Keratinocyte (primary cell): ENCODE results near the gene SERP2. TPM values are rescaled to one million over a fixed set of nuclear protein-coding genes. Genes with fewer than 3 reads are reported as not detected.

Experiments
- DNase-seq: peaks from one replicate; pipeline ENCODE4 v3.0.0-alpha.2; 2011; ENCODE audit warnings: low read depth, missing footprints, low spot score
- FAIRE-seq: peaks from 2 replicates; lab custom pipeline; 2011; peaks lifted over from hg19 to GRCh38; lab: Jason Lieb, UNC
- H2AFZ ChIP-seq: 2 replicates; pipeline ENCODE4 v1.6.0; 2012; ENCODE audit warnings: low read length, control low read depth, inconsistent platforms; ENCODE audit not compliant: control insufficient read depth
- H3K27ac ChIP-seq: 2 replicates; pipeline ENCODE4 v1.5.1; 2011; ENCODE audit warnings: low read length; ENCODE audit not compliant: control insufficient read depth, insufficient read depth
- H3K27me3 ChIP-seq: 3 replicates; pipeline ENCODE4 v1.6.0; 2011; ENCODE audit warnings: low read length; ENCODE audit not compliant: control insufficient read depth, insufficient read depth; ENCODE audit errors: extremely low read depth
- H3K36me3 ChIP-seq, 2 experiments: 2 replicates in 1 of 2; 3 replicates in 1 of 2; pipeline ENCODE4 v1.5.1; 2011; ENCODE audit warnings: low read length in 2 of 2, mild to moderate bottlenecking in 1 of 2; ENCODE audit not compliant: control insufficient read depth in 2 of 2, insufficient read depth in 2 of 2; ENCODE audit errors: extremely low read depth in 1 of 2
- H3K4me1 ChIP-seq: 3 replicates; pipeline ENCODE4 v1.5.1; 2011; ENCODE audit warnings: low read length; ENCODE audit not compliant: control insufficient read depth, insufficient read depth; ENCODE audit errors: extremely low read depth
- H3K4me2 ChIP-seq: 3 replicates; pipeline ENCODE4 v1.6.0; 2011; ENCODE audit warnings: low read depth, low read length; ENCODE audit not compliant: control insufficient read depth, insufficient read depth; ENCODE audit errors: extremely low read depth
- H3K4me3 ChIP-seq, 3 experiments: fragments of 200-600 bp in 1 of 3; sonication (generic) in 1 of 3; 2 replicates in 2 of 3; 3 replicates in 1 of 3; pipeline ENCODE4 v1.5.1; 2011 to 2016; ENCODE audit warnings: low read length in 3 of 3, mild to moderate bottlenecking in 3 of 3, control low read depth in 2 of 3, inconsistent platforms in 1 of 3, low read depth in 1 of 3, mixed read lengths in 1 of 3, mixed run types in 1 of 3, moderate library complexity in 1 of 3; ENCODE audit not compliant: control insufficient read depth in 2 of 3, insufficient read depth in 2 of 3; ENCODE audit errors: extremely low read depth in 1 of 3
- H3K79me2 ChIP-seq: 2 replicates; pipeline ENCODE4 v1.6.0; 2012; ENCODE audit warnings: low read length; ENCODE audit not compliant: control insufficient read depth, insufficient read depth
- H3K9ac ChIP-seq: 3 replicates; pipeline ENCODE4 v1.6.0; 2011; ENCODE audit warnings: low read length; ENCODE audit not compliant: control insufficient read depth, insufficient read depth; ENCODE audit errors: extremely low read depth
- H3K9me1 ChIP-seq: 3 replicates; pipeline ENCODE4 v1.6.0; 2011; ENCODE audit warnings: low read length; ENCODE audit not compliant: control insufficient read depth, insufficient read depth; ENCODE audit errors: extremely low read depth
- H3K9me3 ChIP-seq: 2 replicates; pipeline ENCODE4 v1.5.1; 2012; ENCODE audit warnings: low read depth, low read length; ENCODE audit not compliant: control insufficient read depth
- H4K20me1 ChIP-seq: 3 replicates; pipeline ENCODE4 v1.6.0; 2011; ENCODE audit warnings: low read length; ENCODE audit not compliant: control insufficient read depth, insufficient read depth; ENCODE audit errors: extremely low read depth
- CTCF ChIP-seq, 3 experiments: IDR thresholded peaks in 1 of 3; conservative IDR thresholded peaks in 1 of 3; optimal IDR thresholded peaks in 1 of 3; 2 replicates in 2 of 3; 3 replicates in 1 of 3; pipeline versions ENCODE3 to v1.5.1; 2011; ENCODE audit warnings: low read length in 3 of 3, mild to moderate bottlenecking in 3 of 3, moderate library complexity in 2 of 3, control low read depth in 1 of 3, inconsistent platforms in 1 of 3; ENCODE audit not compliant: insufficient read depth in 2 of 3; ENCODE audit errors: extremely low read depth in 1 of 3
- EZH2 ChIP-seq: IDR thresholded peaks from one replicate; pipeline ENCODE4 v1.6.1; 2012; ENCODE audit warnings: inconsistent platforms, mild to moderate bottlenecking, low read length, moderate library complexity
- dilution Hi-C: fragments of 300-500 bp; cut with MboI; formaldehyde crosslinking; loops from one replicate; pipeline ENCODE4 v1.7.0; 2020; ENCODE audit warnings: low sequenced_read_pairs; ENCODE audit not compliant: extremely low pct_ligation_motif_present
- polyA plus RNA-seq, 5 experiments: library from polyadenylated mRNA; depleted of rRNA in 3 of 5; stranded (reverse) in 3 of 5; stranded (forward) in 1 of 5; unstranded in 1 of 5; fragments of >200 nt; gene quantifications; 1 replicate in 1 of 5; 2 replicates in 3 of 5; 3 replicates in 1 of 5; pipeline versions ENCODE4 v1.2.1 to v1.2.3, GENCODE V29; 2011 to 2012; ENCODE audit warnings: missing spikeins in 2 of 5, low read depth in 1 of 5, low replicate concordance in 1 of 5

Gene SERP2
- polyA plus RNA-seq, 1 donor (not counting 4 experiments of a cell fraction or from before 2014, with no cell fraction given), result 0.45 TPM

DNA sequence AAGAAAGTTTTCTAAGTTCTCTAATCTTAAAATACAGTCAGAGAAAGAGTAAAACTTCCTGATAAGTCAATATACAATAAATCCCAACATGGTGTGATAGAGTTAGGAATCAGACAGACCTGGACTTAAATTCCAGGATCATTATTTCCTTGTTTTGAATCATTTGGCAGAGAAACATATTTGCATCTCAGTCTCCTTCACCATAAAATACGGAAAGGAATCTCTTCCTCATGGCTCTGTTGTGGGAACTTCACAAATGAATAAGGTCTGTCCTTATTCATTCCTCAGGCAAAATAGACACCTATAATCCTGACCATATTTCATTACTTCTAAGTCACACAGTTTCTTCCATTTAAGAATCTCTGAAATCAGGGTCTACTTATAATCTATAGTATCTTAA, 19.3 kb upstream of the SERP2 start:
- no peaks in the 10 kb centered on the region for H3K36me3 ChIP-seq
- FAIRE-seq (no peak), DNase-seq (no peak)
- no peaks in the 10 kb centered on the region for H3K27me3 ChIP-seq
- no peaks in the 10 kb centered on the region for H3K9me3 ChIP-seq
- dilution Hi-C loops, result no loop called here
- H3K9ac ChIP-seq, result no peak overlapping the region
- H3K4me1 ChIP-seq, result peaks cover 6% of the 10 kb centered on the region
- H3K9me1 ChIP-seq, result no peaks in the 10 kb centered on the region
- no peak overlapping the region for H3K4me2 ChIP-seq
- no peaks in the 10 kb centered on the region for H3K79me2 ChIP-seq
- no peak overlapping the region for H2AFZ ChIP-seq
- no peak overlapping the region for H3K27ac ChIP-seq
- H4K20me1 ChIP-seq, result no peaks in the 10 kb centered on the region
- H3K4me3 ChIP-seq, result no peak overlapping the region
- TF ChIP-seq EZH2 (no peak), CTCF (optimal IDR thresholded peaks at IDR 0.05 in 1 of 3, IDR thresholded peaks at IDR 0.05 in 1 of 3, conservative IDR thresholded peaks at IDR 0.05 in 1 of 3; ENCODE audit: extremely low read depth in 1 of 3, insufficient read depth in 2 of 3, low read length in 3 of 3) (no peak)

DNA sequence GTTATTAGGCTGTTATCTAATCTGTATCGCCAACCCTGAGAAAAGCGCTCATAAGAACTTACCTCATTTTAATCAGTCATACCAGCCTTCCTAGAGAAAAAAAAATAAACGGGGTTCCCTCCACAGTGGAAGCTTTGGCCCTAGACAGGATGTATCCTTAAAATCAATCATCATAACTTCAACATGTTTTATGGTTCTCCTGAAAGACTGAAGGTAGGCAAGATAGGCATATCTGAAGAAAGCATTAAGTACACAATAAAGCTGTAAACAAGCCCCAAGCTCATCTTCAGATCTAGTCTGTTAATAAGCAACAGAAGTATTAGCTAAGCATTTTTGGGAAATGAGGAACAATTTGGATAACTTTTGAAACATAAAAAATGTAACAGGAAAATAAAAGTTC, 18.7 kb upstream of the SERP2 start:
- Histone ChIP-seq H3K4me1 (peaks cover 6% of the 10 kb centered on the region), H3K4me3 (no peak overlapping the region), H2AFZ (no peak overlapping the region), H3K79me2 (no peaks in the 10 kb centered on the region), H3K9me1 (no peaks in the 10 kb centered on the region), H3K36me3 (no peaks in the 10 kb centered on the region), H4K20me1 (no peaks in the 10 kb centered on the region), H3K9me3 (no peaks in the 10 kb centered on the region), H3K9ac (no peak overlapping the region), H3K27me3 (no peaks in the 10 kb centered on the region), H3K4me2 (no peak overlapping the region), H3K27ac (no peak overlapping the region)
- no peak for FAIRE-seq
- no peak for DNase-seq
- dilution Hi-C loops, result no loop called here
- TF ChIP-seq EZH2 (no peak), CTCF (optimal IDR thresholded peaks at IDR 0.05 in 1 of 3, IDR thresholded peaks at IDR 0.05 in 1 of 3, conservative IDR thresholded peaks at IDR 0.05 in 1 of 3; ENCODE audit: extremely low read depth in 1 of 3, insufficient read depth in 2 of 3, low read length in 3 of 3) (no peak)
